SK-N-SH (cell line): Measurements from ENCODE around the gene STK32C. TPM values are rescaled to one million over a fixed set of nuclear protein-coding genes. Genes with fewer than 3 reads are reported as not detected.
A peak's percentile ranks its signal among the peaks of the same experiment; 100 is the strongest.

ENCODE experiments used
- CTCF ChIA-PET: fragments of 300-600, 350-600 bp; formaldehyde crosslinking; extraction: SDS; loops from one replicate; lab custom pipeline; 2021; lab: Yijun Ruan, JAX
- POLR2A ChIA-PET: fragments of 350-600 bp; sonication (Branson Sonifier 250); formaldehyde crosslinking; extraction: SDS; loops from one replicate; lab custom pipeline; 2020; ENCODE audit warnings: antibody characterized with exemption, inconsistent platforms; lab: Yijun Ruan, JAX
- DNase-seq: peaks from one replicate; pipeline ENCODE4 v3.0.0; 2012
- H2AFZ ChIP-seq: fragments of 200-600 bp; sonication (generic); 2 replicates; pipeline ENCODE4 v1.8.1; 2016; ENCODE audit warnings: antibody characterized with exemption, mild to moderate bottlenecking, low read depth
- H3F3A ChIP-seq: fragments of 200-600 bp; sonication (generic); replicated peaks from 2 replicates; pipeline ENCODE3; 2016; ENCODE audit warnings: antibody characterized with exemption, mild to moderate bottlenecking; ENCODE audit not compliant: insufficient read depth
- H3K27ac ChIP-seq, 2 experiments: fragments of 200-500 bp in 1 of 2; fragments of 200-600 bp in 1 of 2; sonication (Bioruptor generic) in 1 of 2; sonication (generic), shearing (Covaris generic) in 1 of 2; 2 replicates each; pipeline versions ENCODE4 v1.5.1 to v1.6.1; 2014 to 2016; ENCODE audit warnings: low read depth in 2 of 2, inconsistent platforms in 1 of 2, low read length in 1 of 2, mild to moderate bottlenecking in 1 of 2, mixed read lengths in 1 of 2
- H3K27me3 ChIP-seq: fragments of 200-600 bp; sonication (generic), shearing (Covaris generic); 2 replicates; pipeline ENCODE4 v1.6.1; 2016; ENCODE audit warnings: mixed run types; ENCODE audit not compliant: insufficient read depth
- H3K36me3 ChIP-seq, 2 experiments: fragments of 200-500 bp in 1 of 2; fragments of 200-600 bp in 1 of 2; sonication (Bioruptor generic) in 1 of 2; sonication (generic) in 1 of 2; replicated peaks in 1 of 2; 2 replicates each; pipeline versions ENCODE3 to v1.5.1; 2014 to 2016; ENCODE audit warnings: low read length in 1 of 2, mild to moderate bottlenecking in 1 of 2; ENCODE audit not compliant: insufficient read depth in 2 of 2, control insufficient read depth in 1 of 2
- H3K4me1 ChIP-seq, 2 experiments: fragments of 200-500 bp in 1 of 2; fragments of 200-600 bp in 1 of 2; sonication (Bioruptor generic) in 1 of 2; sonication (generic), shearing (Covaris generic) in 1 of 2; 2 replicates each; pipeline versions ENCODE4 v1.5.1 to v1.6.1; 2014 to 2016; ENCODE audit warnings: low read depth in 1 of 2, low read length in 1 of 2, mixed run types in 1 of 2; ENCODE audit not compliant: insufficient read depth in 2 of 2, control insufficient read depth in 1 of 2
- H3K4me2 ChIP-seq: fragments of 200-600 bp; sonication (generic), shearing (Covaris generic); 2 replicates; pipeline ENCODE4 v1.6.1; 2017; ENCODE audit warnings: mixed run types
- H3K4me3 ChIP-seq, 2 experiments: fragments of 200-500 bp in 1 of 2; fragments of 200-600 bp in 1 of 2; sonication (Bioruptor generic) in 1 of 2; sonication (generic), shearing (Covaris generic) in 1 of 2; 2 replicates each; pipeline versions ENCODE4 v1.5.1 to v1.8.1; 2014 to 2016; ENCODE audit warnings: low read depth in 2 of 2, inconsistent platforms in 1 of 2, low read length in 1 of 2, mild to moderate bottlenecking in 1 of 2, mixed read lengths in 1 of 2, moderate library complexity in 1 of 2
- H3K79me2 ChIP-seq: fragments of 200-600 bp; sonication (generic); 2 replicates; pipeline ENCODE4 v1.8.1; 2017; ENCODE audit warnings: mild to moderate bottlenecking; ENCODE audit not compliant: insufficient read depth
- H3K9ac ChIP-seq: fragments of 200-600 bp; sonication (generic); 2 replicates; pipeline ENCODE4 v1.6.1; 2017; ENCODE audit warnings: mixed run types
- H3K9me2 ChIP-seq: fragments of 200-600 bp; sonication (generic); 2 replicates; pipeline ENCODE4 v1.6.1; 2017; ENCODE audit warnings: mixed run types
- H3K9me3 ChIP-seq: fragments of 200-600 bp; sonication (generic); 2 replicates; pipeline ENCODE4 v1.6.1; 2017; ENCODE audit warnings: mixed run types, mild to moderate bottlenecking, moderate library complexity
- H4K20me1 ChIP-seq: fragments of 200-600 bp; sonication (generic); 2 replicates; pipeline ENCODE4 v1.6.1; 2017; ENCODE audit warnings: mild to moderate bottlenecking, mixed run types; ENCODE audit not compliant: insufficient read depth
- CTCF ChIP-seq: fragments of 200-600 bp; sonication (generic); IDR thresholded peaks from 2 replicates; pipeline ENCODE4 v1.6.1; 2017; ENCODE audit warnings: antibody characterized with exemption, mild to moderate bottlenecking, moderate library complexity
- ELF1 ChIP-seq: IDR thresholded peaks from 2 replicates; pipeline ENCODE4 v1.4.0; 2012
- EP300 ChIP-seq, 2 experiments: IDR thresholded peaks; 2 replicates each; pipeline versions ENCODE4 v1.4.0 to v1.6.1; 2012; ENCODE audit warnings: borderline replicate concordance in 1 of 2, low read depth in 1 of 2, low read length in 1 of 2
- FOSL2 ChIP-seq: IDR thresholded peaks from 2 replicates; pipeline ENCODE4 v1.4.0; 2012; ENCODE audit warnings: low read depth, mild to moderate bottlenecking, moderate library complexity, borderline replicate concordance
- GATA2 ChIP-seq: sonication (generic); formaldehyde crosslinking; IDR thresholded peaks from 2 replicates; pipeline ENCODE4 v1.5.0; 2020; ENCODE audit warnings: mild to moderate bottlenecking, missing genetic modification reagents
- JUND ChIP-seq: IDR thresholded peaks from 2 replicates; pipeline ENCODE4 v1.4.0; 2012
- MAX ChIP-seq: IDR thresholded peaks from 2 replicates; pipeline ENCODE4 v1.4.0; 2012; ENCODE audit warnings: low read depth
- MXI1 ChIP-seq: IDR thresholded peaks from 2 replicates; pipeline ENCODE4 v1.6.1; 2012; ENCODE audit warnings: mild to moderate bottlenecking, low read depth, low read length, improper control_type of control experiment
- NFIC ChIP-seq: IDR thresholded peaks from 2 replicates; pipeline ENCODE4 v1.4.0; 2012; ENCODE audit warnings: borderline replicate concordance
- RAD21 ChIP-seq: IDR thresholded peaks from 2 replicates; pipeline ENCODE4 v1.6.1; 2012; ENCODE audit warnings: mild to moderate bottlenecking, low read length
- RCOR1 ChIP-seq: fragments of 150-350 bp; IDR thresholded peaks from 2 replicates; pipeline ENCODE4 v1.6.1; 2017; ENCODE audit warnings: antibody characterized with exemption, low read length
- RFX5 ChIP-seq: IDR thresholded peaks from 2 replicates; pipeline ENCODE4 v1.6.1; 2012; ENCODE audit warnings: mild to moderate bottlenecking, improper control_type of control experiment, low read length
- RXRA ChIP-seq: IDR thresholded peaks from 2 replicates; pipeline ENCODE4 v1.4.0; 2012; ENCODE audit warnings: low read depth, mild to moderate bottlenecking, borderline replicate concordance
- SMC3 ChIP-seq: IDR thresholded peaks from 2 replicates; pipeline ENCODE4 v1.6.1; 2012; ENCODE audit warnings: low read depth, low read length, improper control_type of control experiment
- TEAD4 ChIP-seq: IDR thresholded peaks from 2 replicates; pipeline ENCODE4 v1.4.0; 2012; ENCODE audit warnings: mild to moderate bottlenecking, borderline replicate concordance; ENCODE audit not compliant: insufficient read depth
- USF1 ChIP-seq: IDR thresholded peaks from 2 replicates; pipeline ENCODE4 v1.4.0; 2012; ENCODE audit warnings: low read depth, borderline replicate concordance
- USF2 ChIP-seq: fragments of 150-350 bp; IDR thresholded peaks from 2 replicates; pipeline ENCODE4 v1.6.1; 2017; ENCODE audit warnings: antibody characterized with exemption, low read length, low read depth, borderline replicate concordance
- YY1 ChIP-seq: IDR thresholded peaks from 2 replicates; pipeline ENCODE4 v1.4.0; 2012; ENCODE audit warnings: low read depth, mild to moderate bottlenecking
- WGBS: methylation state at CpG from one replicate; pipeline ENCODE4 v1.1.6; 2017; ENCODE audit warnings: low lambda C conversion rate; 5-methylcytosine and 5-hydroxymethylcytosine counted together
- polyA plus RNA-seq, 3 experiments: library from polyadenylated mRNA; depleted of rRNA; stranded (reverse); fragments of >200 nt; gene quantifications; 2 replicates each; pipeline ENCODE4 v1.2.3, GENCODE V29; 2012

The STK32C gene
- polyA plus RNA-seq, 1 of the 3 experiments (the other 2 are of a cell fraction), result 27.8 TPM

DNA sequence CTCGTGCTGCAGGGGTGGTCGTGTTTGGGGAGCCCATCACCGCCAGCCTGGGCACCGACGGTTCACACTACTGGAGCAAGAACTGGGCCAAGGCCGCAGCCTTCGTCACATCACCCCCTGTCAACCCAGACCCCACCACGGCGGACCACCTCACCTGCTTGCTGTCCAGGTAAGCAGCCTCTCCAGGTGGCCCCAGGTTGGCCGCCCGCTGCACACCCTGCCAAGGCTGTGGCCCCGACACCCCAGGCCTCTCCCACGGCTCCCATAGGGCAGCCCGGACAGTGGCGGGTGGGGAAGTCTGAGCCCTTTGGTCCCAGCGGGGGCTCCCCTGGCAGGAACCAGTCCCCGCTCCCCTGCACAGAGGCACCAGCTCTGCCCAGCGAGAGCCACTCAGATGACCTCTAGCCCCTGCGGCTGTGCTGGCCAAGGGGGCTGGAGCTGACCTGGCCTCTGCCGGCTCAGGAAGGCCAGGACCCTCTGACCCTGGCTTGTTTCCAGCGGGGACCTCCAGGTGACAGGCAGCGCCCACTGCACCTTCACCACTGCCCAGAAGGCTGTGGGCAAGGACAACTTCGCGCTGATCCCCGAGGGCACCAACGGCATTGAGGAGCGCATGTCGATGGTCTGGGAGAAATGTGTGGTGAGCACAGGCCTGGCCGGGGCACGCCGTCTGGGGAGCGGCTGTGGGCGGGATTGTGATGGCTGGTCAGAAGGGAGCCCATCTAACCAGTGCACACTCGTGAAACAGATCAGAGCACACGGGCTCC lies 107.2 kb downstream of the STK32C start:
- H3K36me3 ChIP-seq, result peaks cover 0 to 25% of the 10 kb centered on the region in 2 experiments
- ChIA-PET POLR2A (no interaction called here), CTCF (no interaction called here)
- no peaks in the 10 kb centered on the region for H3K79me2 ChIP-seq
- no peak overlapping the region for H3K4me3 ChIP-seq
- DNase-seq, result peak; percentile 39
- H3K9ac ChIP-seq, result no peak overlapping the region
- TF ChIP-seq SMC3 (no peak), MAX (no peak), NFIC (no peak), RAD21 (no peak), EP300 (IDR thresholded peaks at IDR 0.05; ENCODE audit: borderline replicate concordance in 1 of 2, low read depth in 1 of 2, low read length in 1 of 2) (no peak), MXI1 (no peak), USF2 (no peak), GATA2 (CRISPR knock-in tag) (no peak), RCOR1 (no peak)
- H3K27ac ChIP-seq, result no peak overlapping the region
- no peak overlapping the region for H2AFZ ChIP-seq
- H3K27me3 ChIP-seq, result no peaks in the 10 kb centered on the region
- H4K20me1 ChIP-seq, result no peaks in the 10 kb centered on the region
- no peaks in the 10 kb centered on the region for H3F3A ChIP-seq
- H3K4me1 ChIP-seq, result no peaks in the 10 kb centered on the region; a peak in 1 of 4 replicates
- H3K9me3 ChIP-seq, result no peaks in the 10 kb centered on the region
- WGBS, result 91% methylated on average over 12 of the region's 35 CpGs
- no peak overlapping the region for H3K4me2 ChIP-seq
- H3K9me2 ChIP-seq, result no peaks in the 10 kb centered on the region

DNA sequence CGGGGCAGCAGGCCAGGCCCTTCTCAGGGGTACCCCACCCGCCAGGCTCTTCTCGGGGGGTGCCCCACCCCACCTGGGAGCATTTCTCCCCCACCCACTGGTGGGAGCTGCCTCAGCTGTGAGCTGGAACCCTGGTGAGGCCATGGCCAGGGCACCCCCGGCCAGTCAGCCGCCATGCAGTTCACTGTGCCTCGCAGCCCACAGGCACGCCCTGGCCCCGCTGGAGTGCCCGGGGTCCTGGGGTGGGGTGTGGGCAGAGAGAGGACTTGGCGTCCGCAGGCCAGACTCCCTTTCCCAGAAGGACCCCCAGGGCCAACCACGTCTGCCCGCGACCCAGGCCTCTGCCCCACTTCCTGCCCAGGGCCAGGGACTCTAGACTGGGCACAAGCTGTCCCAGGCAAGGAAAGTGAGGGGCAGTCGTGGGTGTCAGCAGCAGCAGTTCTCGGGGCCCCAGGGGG lies 107.9 kb downstream of the STK32C start:
- CTCF ChIA-PET, result interaction anchor here (1.0 kb wide), 1 partner anchor 34 kb away, joined by 3 read pairs; no protein-coding TSS in a partner anchor

More for the DNA sequence above, 107.9 kb downstream of the STK32C start:
- Histone ChIP-seq H4K20me1 (no peaks in the 10 kb centered on the region), H3K27ac (no peak overlapping the region; a peak in 1 of 4 replicates), H3K4me3 (no peak overlapping the region), H3K9ac (no peak overlapping the region), H3K9me2 (no peaks in the 10 kb centered on the region), H3K27me3 (no peaks in the 10 kb centered on the region), H3K9me3 (no peaks in the 10 kb centered on the region), H3K4me1 (no peaks in the 10 kb centered on the region), H3K4me2 (no peak overlapping the region), H3K79me2 (no peaks in the 10 kb centered on the region), H3K36me3 (peaks cover 0 to 26% of the 10 kb centered on the region in 2 experiments), H3F3A (no peaks in the 10 kb centered on the region), H2AFZ (no peak overlapping the region)
- TF ChIP-seq NFIC (no peak), FOSL2 (no peak), JUND (no peak), YY1 (no peak), RFX5 (no peak), RXRA (no peak), MAX (no peak), TEAD4 (no peak), USF1 (no peak), ELF1 (no peak), CTCF (no peak), GATA2 (CRISPR knock-in tag) (no peak)
- 87% methylated on average over 3 of the region's 16 CpGs for WGBS
- no peak for DNase-seq
- POLR2A ChIA-PET, result no interaction called here
